GM18519 (cell line): Measurements from ENCODE around the gene GM2A.
A peak's percentile ranks its signal among the peaks of the same experiment; 100 is the strongest.
"Not testable (repeated sequence)": the region's sequence is repeated elsewhere in the genome, so short reads cannot be mapped to it uniquely, and the experiment has no call there.

Source experiments
- ATAC-seq: cut with Tn5 transposase; IDR thresholded peaks from one replicate; pipeline ENCODE4 v1.9.1; 2021; ENCODE audit warnings: mild to moderate bottlenecking, moderate library complexity; ENCODE audit not compliant: unreplicated experiment, low FRiP score

Gene GM2A

GRCh38 chr5:151225475-151225874 is 27.5 kb upstream of the GM2A start:
- ATAC-seq = no peak

- no peak for ATAC-seq
These were observed 25.0 kb upstream of the GM2A start for GRCh38 chr5:151227918-151228447.

GRCh38 chr5:151228986-151229385 is 24.0 kb upstream of the GM2A start:
- no peak for ATAC-seq

GRCh38 chr5:151230048-151230680 is 22.8 kb upstream of the GM2A start:
- ATAC-seq = no peak

GRCh38 chr5:151231359-151231758 is 21.6 kb upstream of the GM2A start:
- ATAC-seq = no peak

- peak; percentile 55 for ATAC-seq
These were observed 19.3 kb upstream of the GM2A start for GRCh38 chr5:151233616-151234085.

- ATAC-seq = peak; percentile 70
These were observed 18.3 kb upstream of the GM2A start for GRCh38 chr5:151234476-151235238.

- not testable (repeated sequence) for ATAC-seq
These were observed 17.8 kb upstream of the GM2A start for GRCh38 chr5:151235239-151235571.

- ATAC-seq = no peak
These were observed 16.1 kb upstream of the GM2A start for GRCh38 chr5:151236888-151237287.

- no peak for ATAC-seq
These were observed 15.3 kb upstream of the GM2A start for GRCh38 chr5:151237685-151238084.

- no peak for ATAC-seq
These were observed 14.7 kb upstream of the GM2A start for GRCh38 chr5:151238303-151238741.

- ATAC-seq = no peak
These were observed 13.6 kb upstream of the GM2A start for GRCh38 chr5:151239237-151239861.

- not testable (repeated sequence) for ATAC-seq
These were observed 12.6 kb upstream of the GM2A start for GRCh38 chr5:151240268-151240835.

GRCh38 chr5:151240924-151241635 is 11.9 kb upstream of the GM2A start:
- ATAC-seq = no peak

GRCh38 chr5:151243127-151243526 is 9.9 kb upstream of the GM2A start:
- ATAC-seq = no peak

GRCh38 chr5:151243564-151243963 is 9.4 kb upstream of the GM2A start:
- ATAC-seq = no peak

GRCh38 chr5:151244206-151244605 is 8.8 kb upstream of the GM2A start:
- no peak for ATAC-seq

- no peak for ATAC-seq
These were observed 7.2 kb upstream of the GM2A start for GRCh38 chr5:151245680-151246219.

GRCh38 chr5:151248651-151249050 is 4.3 kb upstream of the GM2A start:
- ATAC-seq = no peak

GRCh38 chr5:151249281-151249680 is 3.7 kb upstream of the GM2A start:
- ATAC-seq = no peak
